Inflammatory macrophage (primary cell): ENCODE results near the gene NEURL1B.
"Not testable (repeated sequence)": the region's sequence is repeated elsewhere in the genome, so short reads cannot be mapped to it uniquely, and the experiment has no call there.

Experiments used
- DNase-seq, 2 donors: peaks; one replicate each; pipeline ENCODE4 v3.0.0-alpha.2; 2020 to 2022
- total RNA-seq, 18 experiments: gene quantifications; one replicate each; lab custom pipeline; 2026; ENCODE audit warnings: mixed read lengths in 6 of 18, inconsistent platforms in 2 of 18; lab: John Stamatoyannopoulos, UW

Gene NEURL1B
- total RNA-seq, result 0.06 to 6.5 (median 1.2) reads per million in 18 experiments

DNA sequence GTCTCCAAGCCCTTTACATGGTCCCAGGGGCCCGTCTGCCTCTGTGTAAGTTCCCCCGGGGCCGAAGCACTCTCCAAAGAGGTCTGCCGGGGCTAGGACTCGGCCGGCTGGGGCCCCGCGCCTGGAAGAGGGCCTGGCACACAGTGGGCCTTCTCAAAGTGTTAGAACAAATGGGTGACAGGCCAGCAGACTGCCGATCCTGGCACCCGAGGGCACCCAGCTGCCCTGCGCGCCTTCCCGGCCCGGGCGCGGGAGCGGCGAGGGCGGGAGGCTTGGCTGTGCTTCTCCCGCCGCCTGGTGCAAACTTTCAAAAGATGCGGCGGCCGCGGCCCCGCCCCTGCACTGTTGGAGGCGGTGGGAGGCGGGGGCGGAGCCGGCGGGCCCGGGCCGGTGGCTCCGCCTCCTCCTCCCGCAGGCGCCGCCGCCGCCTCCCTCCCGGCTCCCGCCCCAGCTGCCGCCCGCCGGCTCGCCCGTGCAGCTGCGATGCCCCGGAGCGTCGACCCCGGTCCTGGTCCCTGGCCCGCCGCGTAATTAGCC lies at the start of gene NEURL1B:
NEURL1B (plus strand) TSS at position 442 of the 537 bp plus-strand sequence. CDS start 144 bp downstream, outside the sequence.
- DNase-seq, result peak; percentile 15 to 34

- no peak for DNase-seq
Observed at GRCh38 chr5:172591636-172592035, 49.4 kb upstream of the NEURL1B start.

DNA sequence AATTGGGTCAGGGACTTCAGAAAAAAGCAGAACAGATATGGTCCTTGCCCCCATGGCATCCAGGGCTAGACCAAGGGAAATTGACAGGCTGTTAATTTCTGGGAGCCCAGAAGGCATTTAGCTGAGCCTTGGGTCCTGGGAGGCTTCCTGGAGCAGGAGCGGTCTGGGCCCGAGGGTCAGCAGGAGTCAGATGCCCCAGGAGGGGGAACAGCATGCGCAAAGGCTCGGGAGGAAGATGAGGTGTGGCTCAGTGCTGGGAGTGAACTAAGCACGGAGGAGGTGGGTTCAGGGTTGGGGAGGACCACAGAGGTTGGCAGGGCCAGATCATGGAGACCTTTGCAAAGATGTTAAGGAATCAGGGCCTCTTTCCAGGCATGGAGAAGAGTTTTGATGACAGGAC lies 48.2 kb upstream of the NEURL1B start:
- DNase-seq, result no peak

GRCh38 chr5:172593306-172593705 lies 47.8 kb upstream of the NEURL1B start:
- DNase-seq, result no peak

DNA sequence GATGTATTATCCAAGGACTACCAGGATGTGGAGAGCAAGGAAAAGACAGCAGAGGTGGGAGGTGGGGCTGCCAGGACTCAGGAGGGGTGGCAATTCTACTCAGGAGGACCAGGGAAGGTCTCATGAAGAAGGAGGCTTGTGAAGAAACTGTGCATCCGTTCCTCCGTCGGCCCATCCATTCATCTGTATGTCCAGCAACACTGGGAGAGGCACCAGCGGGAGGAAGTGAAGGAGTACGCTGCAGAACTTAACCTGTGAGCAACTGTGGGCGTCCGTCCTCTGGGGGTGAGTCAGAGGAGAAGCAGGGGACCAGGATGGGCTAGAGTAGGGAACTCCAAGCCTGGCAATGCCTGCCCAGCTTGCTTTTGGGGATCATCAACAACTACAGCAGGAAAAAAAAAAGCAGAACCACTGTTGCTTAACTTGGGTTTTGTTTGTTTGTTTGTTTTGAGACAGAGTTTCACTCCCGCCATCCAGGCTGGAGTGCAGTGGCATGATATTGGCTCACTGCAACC lies 47.3 kb upstream of the NEURL1B start:
- DNase-seq, result peak in 1 of 2 donors; percentile 41

DNA sequence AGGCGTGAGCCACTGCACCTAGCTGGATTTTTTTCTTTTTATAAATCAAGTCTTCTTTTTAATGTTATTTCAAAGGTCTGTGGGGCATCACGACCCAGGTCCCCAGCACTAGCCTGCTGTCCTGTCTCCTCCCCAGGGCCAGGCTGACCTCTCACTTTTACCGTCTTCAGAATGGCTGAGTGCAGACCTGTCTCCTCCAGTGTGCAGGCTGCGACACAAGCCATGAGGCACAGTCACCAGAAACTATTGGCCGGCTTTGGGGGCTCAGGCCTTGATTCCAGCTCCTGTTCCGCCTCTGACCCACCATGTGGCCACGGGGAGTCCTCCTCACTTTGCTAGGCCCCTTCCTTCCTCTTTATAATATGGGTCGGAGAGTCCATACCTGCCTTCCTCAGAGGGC lies 46.6 kb upstream of the NEURL1B start:
- no peak for DNase-seq

DNA sequence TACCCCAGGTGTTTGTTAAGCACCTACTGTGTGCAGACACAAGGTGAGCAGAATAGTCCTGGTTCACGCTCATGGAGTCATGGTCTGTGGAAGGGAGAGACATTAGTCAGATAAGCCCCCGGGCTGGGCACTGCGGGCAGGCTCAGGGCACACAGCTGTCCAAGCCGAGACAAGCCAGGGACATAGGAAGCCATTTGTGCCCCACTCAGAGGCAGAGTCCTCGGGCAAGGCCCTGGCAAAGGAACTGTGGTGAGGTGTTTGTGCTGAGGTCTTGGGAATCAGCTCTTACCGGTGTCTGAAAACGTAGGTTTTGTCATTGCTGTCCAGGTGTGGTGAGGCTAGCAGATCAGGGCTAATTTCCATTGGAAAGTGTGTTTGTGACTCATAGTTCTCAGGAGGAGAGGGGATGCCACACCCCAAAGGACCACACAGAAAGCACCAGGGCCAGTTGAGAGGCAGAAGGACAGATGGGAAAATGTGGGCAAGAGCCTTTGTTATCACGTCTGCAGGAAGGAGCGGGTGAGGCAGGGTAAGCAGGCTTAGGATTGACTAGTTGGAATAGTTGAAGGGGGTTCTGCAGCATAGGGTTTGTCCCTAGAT lies 46.1 kb upstream of the NEURL1B start:
- no peak for DNase-seq

GRCh38 chr5:172595596-172596455 lies 45.2 kb upstream of the NEURL1B start:
- peak; percentile 19 to 64 for DNase-seq

- DNase-seq, result no peak
Observed at GRCh38 chr5:172596638-172597231, 44.3 kb upstream of the NEURL1B start.

DNA sequence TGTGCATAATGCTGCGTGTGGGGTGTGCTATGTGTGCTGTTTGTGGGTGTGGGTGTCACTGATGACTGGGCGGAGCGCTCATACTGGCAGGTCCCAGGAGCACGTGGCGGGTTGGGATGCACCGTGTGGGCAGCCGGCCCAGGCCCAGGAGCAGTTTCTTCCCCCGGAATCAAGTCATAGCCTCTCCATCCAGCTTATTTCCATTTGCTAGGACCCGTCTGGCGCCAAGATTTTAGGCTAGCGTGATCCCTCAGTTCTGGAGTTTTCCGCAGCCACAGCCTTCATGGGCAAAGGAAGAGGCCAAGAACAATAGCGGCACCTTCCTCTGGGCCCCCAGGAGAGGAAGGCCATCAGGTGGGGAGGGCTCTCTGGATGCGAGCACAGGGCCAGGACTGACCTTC lies 43.3 kb upstream of the NEURL1B start:
- no peak for DNase-seq

DNA sequence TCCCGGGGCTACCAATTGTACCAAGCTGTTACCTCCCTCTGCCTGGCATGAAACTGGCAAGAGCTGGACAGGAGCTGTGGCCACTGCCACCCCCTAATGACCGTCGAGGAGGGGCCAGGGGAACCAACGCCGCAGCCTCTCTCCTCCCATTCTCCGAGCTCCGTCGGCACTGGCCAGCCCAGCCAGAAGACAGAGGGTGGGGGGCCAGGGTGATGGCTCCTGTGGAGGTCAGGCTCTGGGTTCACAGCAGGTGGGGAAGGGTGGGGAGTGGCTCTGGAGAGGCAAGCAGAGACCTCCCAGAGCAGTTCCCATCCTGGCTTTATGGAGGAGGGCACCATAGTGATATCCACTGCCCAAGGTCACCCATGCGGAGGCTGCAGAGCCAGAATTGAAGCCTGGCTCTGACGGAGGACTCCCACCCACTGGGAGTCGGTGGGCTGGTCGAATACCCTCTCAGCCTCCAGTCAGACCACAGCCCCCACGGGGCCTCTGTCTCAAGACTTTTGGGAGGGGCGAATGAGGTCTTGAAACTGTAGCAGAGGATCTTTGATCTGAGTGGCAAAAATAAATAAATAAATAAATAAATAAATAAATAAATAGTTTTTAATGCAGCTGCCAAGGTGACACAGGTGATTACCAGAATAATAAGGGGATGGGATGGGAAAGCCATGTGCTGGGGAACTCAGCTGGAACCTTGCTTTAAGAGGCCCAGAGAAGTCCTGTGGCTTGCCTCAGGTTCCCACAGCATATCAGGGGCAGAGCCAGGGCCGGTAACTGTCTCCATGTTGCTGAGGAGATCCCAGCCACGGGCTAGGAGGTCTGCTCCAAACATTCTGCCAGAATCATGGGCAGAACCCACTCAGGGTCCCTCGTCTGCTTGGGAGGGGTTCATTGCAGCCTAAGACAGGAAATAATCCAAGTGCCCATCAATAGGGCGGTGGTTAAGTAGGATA lies 42.5 kb upstream of the NEURL1B start:
- no peak for DNase-seq

- DNase-seq, result no peak
Observed at GRCh38 chr5:172599204-172599567, 41.9 kb upstream of the NEURL1B start.

GRCh38 chr5:172600571-172600970 lies 40.5 kb upstream of the NEURL1B start:
- DNase-seq, result no peak

DNA sequence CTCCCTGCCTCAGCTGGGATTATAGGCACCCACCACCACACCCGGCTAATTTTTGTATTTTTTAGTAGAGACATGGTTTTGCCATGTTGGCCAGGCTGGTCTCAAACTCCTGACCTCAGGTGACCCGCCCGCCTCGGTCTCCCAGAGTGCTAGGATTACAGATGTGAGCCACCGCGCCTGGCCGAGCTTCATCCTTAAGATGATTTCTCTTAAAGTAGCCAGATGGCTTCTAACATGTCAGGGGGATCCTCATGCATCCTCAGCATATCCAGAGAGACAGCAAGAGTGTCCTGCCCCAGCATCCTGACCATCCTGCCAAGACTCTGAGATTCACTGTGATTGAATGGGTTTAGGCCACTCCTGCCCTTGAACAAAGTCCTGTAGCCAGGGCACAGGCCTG lies 39.5 kb upstream of the NEURL1B start:
- DNase-seq, result not testable (repeated sequence)

GRCh38 chr5:172602783-172603231 lies 38.3 kb upstream of the NEURL1B start:
- no peak for DNase-seq

GRCh38 chr5:172603251-172603806 lies 37.7 kb upstream of the NEURL1B start:
- no peak for DNase-seq

- DNase-seq, result no peak
Observed at GRCh38 chr5:172605466-172605865, 35.6 kb upstream of the NEURL1B start.

DNA sequence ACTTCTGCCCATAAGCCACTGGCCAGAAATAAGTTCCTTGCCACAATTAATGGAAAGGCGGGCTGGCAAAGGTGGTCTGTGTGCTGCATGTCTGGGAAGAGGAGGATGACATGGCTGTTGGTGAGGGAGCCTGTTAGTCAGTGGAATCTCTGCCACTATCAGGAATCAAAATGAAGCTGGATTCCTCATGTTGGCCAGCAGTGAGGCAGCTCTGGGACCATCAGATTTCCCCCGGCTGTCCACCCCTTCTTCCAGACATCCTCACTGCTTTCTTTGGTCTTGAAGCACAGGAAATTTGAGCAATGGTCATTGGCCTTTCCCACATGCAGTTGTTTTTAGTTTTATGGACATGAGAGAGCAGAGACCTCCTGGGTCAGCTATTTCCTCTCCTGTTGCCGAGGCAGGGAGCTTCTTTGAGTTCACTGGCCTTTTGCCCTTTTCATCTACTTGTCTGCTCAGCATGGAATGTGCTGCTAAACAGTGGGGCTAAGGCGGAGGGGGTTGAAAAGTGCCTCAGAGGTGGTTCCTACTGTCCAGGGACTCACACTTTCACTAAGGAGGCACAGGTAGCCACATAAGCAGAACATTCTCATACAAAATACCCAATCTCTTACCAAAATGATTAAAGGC lies 34.8 kb upstream of the NEURL1B start:
- DNase-seq, result no peak

- DNase-seq, result no peak
Observed at GRCh38 chr5:172607213-172607793, 33.8 kb upstream of the NEURL1B start.

DNA sequence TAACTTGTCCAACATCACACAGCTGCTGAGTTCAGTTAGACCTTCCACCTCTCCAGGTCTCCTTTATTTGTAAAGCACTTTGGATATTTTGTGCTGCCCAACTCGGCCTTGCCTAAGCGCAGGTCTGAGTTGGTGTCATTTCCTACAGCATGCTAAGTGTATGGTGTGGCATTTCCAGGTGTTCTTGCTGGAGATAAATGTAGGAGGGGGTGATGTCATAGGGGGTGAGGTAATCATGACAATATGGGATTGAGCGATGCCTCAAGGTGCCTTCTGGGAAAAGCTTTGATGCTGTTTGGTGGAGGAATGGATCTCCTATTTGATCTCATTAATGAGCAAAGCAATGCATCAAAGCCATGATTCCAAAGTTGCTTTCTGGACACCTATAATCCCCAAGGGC lies 32.3 kb upstream of the NEURL1B start:
- no peak for DNase-seq

DNA sequence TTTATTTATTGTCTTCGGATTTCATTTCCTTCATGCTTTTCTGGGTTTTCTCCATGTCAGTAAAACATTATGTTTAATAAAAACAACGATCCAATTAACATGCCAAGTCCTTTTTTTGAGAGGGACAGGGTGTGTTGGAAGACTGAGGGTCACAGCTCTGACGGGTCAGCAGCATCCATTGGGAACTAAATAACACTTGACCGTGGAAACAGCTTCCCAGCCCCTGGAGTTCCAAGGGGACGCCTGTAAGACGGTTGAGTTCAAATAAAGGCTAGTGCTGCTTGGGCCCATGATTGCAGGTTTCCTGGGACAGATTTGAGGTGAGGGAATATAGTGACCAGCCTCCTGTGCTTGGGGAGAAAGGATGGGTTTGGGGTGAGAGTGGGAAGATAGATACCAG lies 30.4 kb upstream of the NEURL1B start:
- no peak for DNase-seq
